Jurkat, Clone E6-1 (cell line): ENCODE data around the gene GNG7.
"Not testable (repeated sequence)": the region's sequence is repeated elsewhere in the genome, so short reads cannot be mapped to it uniquely, and the experiment has no call there.

ENCODE experiments used
- DNase-seq: peaks from one replicate; pipeline ENCODE4 v3.0.0-alpha.2; 2011; ENCODE audit warnings: low read depth, low spot score
- H3K4me3 ChIP-seq: 2 replicates; pipeline ENCODE4 v1.5.1; 2011; ENCODE audit warnings: mild to moderate bottlenecking, low read length, control low read depth, moderate library complexity

Gene GNG7

GRCh38 chr19:2715470-2716274, 13.2 kb upstream of the GNG7 start:
- no peak overlapping the region for H3K4me3 ChIP-seq
- no peak for DNase-seq

GRCh38 chr19:2714531-2715269, 12.2 kb upstream of the GNG7 start:
- H3K4me3 ChIP-seq: no peak overlapping the region
- no peak for DNase-seq

GRCh38 chr19:2714102-2714501, 11.6 kb upstream of the GNG7 start:
- H3K4me3 ChIP-seq, DNase-seq: not testable (repeated sequence)

- not testable (repeated sequence) for DNase-seq, H3K4me3 ChIP-seq
These were observed 10.7 kb upstream of the GNG7 start for GRCh38 chr19:2713170-2713569.

- DNase-seq: no peak
- H3K4me3 ChIP-seq: no peak overlapping the region
These were observed 9.3 kb upstream of the GNG7 start for GRCh38 chr19:2711875-2712205.

GRCh38 chr19:2711172-2711874, 8.8 kb upstream of the GNG7 start:
- no peak for DNase-seq
- no peak overlapping the region for H3K4me3 ChIP-seq

GRCh38 chr19:2706251-2706650, 3.8 kb upstream of the GNG7 start:
- H3K4me3 ChIP-seq: no peak overlapping the region
- no peak for DNase-seq

GRCh38 chr19:2703691-2704216, 1.3 kb upstream of the GNG7 start:
- DNase-seq: no peak
- H3K4me3 ChIP-seq: no peak overlapping the region

- peak overlapping the region; percentile 20; the same call in 1 of the 2 replicates for H3K4me3 ChIP-seq
- no peak for DNase-seq
These were observed 563 bp upstream of the GNG7 start for GRCh38 chr19:2703077-2703437.

GRCh38 chr19:2701361-2702169, 929 bp downstream of the GNG7 start:
- no peak for DNase-seq
- H3K4me3 ChIP-seq: peak overlapping the region; percentile 56

- no peak for DNase-seq
- H3K4me3 ChIP-seq: no peak overlapping the region
These were observed 1.7 kb downstream of the GNG7 start for GRCh38 chr19:2700660-2701360.

- DNase-seq: no peak
- H3K4me3 ChIP-seq: no peak overlapping the region
These were observed 2.9 kb downstream of the GNG7 start for GRCh38 chr19:2699413-2700140.

GRCh38 chr19:2694196-2694595, 8.3 kb downstream of the GNG7 start:
- DNase-seq: no peak
- H3K4me3 ChIP-seq: no peak overlapping the region

GRCh38 chr19:2693492-2694160, 8.9 kb downstream of the GNG7 start:
- H3K4me3 ChIP-seq: no peak overlapping the region
- no peak for DNase-seq

GRCh38 chr19:2691951-2692350, 10.5 kb downstream of the GNG7 start:
- no peak overlapping the region for H3K4me3 ChIP-seq
- DNase-seq: no peak

GRCh38 chr19:2690856-2691255, 11.6 kb downstream of the GNG7 start:
- H3K4me3 ChIP-seq: no peak overlapping the region
- no peak for DNase-seq

GRCh38 chr19:2686360-2686759, 16.1 kb downstream of the GNG7 start:
- no peak for DNase-seq
- H3K4me3 ChIP-seq: no peak overlapping the region
